ENCODE measurements around the gene JAML.

The JAML gene

DNA sequence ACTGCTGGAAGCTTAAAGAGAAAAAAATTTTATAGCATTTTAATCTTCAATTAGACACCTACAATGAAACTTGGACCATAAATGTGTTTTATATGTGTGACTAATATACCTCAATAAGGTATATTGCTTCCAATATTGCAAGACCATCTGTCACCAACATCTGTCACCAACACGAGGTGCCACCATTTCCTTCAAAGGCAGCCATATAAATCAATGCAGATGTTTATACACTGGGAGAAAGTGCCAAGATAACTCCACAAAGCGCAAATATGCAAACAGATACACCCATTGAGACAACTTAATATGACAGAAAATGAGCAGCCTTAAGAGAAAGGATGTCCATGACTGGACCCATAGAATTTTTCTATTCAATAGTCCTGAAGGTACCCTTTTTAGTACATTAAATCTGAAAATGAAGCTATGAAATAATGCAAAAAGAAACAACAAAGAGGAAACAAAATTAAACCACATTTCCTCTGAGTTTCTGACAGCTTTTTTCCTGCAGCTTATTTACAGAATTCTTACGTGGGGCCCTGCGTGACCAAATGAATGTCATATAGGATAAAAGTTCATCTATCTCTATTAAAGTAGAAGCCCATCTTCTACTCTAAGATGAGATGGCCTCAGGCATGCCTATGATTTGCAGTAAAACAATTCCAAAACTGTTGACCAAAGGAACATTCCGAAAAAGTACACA lies 14.8 kb upstream of the JAML start:
- DNase-seq (ENCODE audit: low spot score) = no peak

- peak; percentile 49 for DNase-seq (ENCODE audit: low spot score)
Observed at GRCh38 chr11:118238929-118239328, 14.1 kb upstream of the JAML start.

GRCh38 chr11:118238421-118238820 lies 13.6 kb upstream of the JAML start:
- no peak for DNase-seq (ENCODE audit: low spot score)

DNA sequence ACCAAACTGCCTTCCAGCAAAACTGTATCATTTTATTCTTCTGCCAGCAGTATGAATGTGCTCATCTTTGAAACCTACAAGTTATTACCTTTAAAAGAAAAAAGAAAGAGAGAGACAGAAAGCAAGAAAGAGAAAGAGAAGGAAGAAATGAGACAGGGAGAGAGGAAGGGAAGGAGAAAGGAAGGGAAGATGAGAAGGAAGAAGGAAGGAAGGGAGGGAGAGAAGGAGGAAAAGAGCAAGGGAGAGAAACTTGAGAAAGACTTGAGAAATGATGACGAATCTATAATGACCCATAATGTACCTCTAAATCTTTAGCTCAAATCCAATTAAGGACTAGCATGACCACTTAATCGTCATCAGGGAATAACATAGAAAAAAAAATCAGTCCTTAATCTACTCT lies 11.4 kb upstream of the JAML start:
- no peak for DNase-seq (ENCODE audit: low spot score)

- no peak for DNase-seq (ENCODE audit: low spot score)
Observed at GRCh38 chr11:118234833-118235232, 10.0 kb upstream of the JAML start.

DNA sequence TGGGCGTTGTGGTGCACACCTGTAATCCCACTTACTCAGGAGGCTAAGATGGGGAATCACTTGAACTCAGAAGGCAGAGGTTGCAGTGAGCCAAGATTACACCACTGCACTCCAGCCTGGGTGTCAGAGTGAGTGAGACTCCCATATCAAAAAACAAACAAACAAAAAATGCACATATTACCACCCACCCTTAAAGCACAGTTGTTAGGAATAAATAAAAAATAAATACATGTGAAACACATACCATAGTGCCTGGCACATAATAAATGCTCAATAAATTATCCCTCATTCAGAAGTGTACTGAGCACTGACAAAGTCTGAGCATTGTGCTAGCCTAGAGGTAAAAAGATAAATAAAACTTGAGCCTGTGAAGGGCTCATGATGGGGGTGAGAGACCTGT lies 9.0 kb upstream of the JAML start:
- DNase-seq (ENCODE audit: low spot score) = no peak

DNA sequence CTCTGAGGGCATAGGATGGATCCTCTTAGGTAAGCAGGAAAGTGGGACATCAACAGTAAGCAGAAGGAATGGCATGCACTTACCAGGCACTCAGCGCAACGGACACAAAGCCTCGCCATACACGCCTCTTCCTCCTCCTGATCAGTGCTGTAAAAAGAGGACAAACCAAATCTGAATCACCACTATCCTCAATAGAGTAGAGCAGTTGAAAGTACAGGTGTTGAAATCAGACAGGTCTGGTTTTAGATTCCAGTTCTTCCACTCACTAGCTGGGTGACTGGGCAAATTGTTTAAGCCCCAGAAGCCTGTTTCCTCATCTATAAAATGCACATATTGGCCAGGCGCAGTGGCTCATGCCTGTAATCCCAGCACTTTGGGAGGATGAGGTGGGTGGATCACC lies 8.6 kb upstream of the JAML start:
- no peak for DNase-seq (ENCODE audit: low spot score)

- no peak for DNase-seq (ENCODE audit: low spot score)
Observed at GRCh38 chr11:118232659-118233058, 7.8 kb upstream of the JAML start.

- no peak for DNase-seq (ENCODE audit: low spot score)
Observed at GRCh38 chr11:118231461-118231860, 6.7 kb upstream of the JAML start.

DNA sequence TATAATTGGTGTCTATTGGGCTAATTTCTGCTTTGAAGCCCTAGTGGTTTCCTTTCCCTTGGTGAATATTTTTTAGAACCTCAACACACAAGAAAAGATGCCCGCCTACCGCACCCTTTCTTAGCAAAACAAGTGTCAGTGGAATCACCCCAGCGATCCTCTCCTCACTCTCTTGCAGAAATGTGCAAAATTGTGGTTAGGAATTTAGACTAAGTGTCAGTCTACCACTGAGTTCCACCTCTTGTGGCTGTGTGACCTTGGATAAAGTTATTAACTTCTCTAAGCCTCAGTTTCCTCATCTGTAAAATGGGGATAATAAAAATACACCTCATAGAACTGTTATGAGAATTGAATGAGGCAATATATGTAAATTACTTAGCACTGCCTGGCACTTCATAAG lies 5.3 kb upstream of the JAML start:
- no peak for DNase-seq (ENCODE audit: low spot score)

GRCh38 chr11:118229274-118229847 lies 4.5 kb upstream of the JAML start:
- no peak for DNase-seq (ENCODE audit: low spot score)

DNA sequence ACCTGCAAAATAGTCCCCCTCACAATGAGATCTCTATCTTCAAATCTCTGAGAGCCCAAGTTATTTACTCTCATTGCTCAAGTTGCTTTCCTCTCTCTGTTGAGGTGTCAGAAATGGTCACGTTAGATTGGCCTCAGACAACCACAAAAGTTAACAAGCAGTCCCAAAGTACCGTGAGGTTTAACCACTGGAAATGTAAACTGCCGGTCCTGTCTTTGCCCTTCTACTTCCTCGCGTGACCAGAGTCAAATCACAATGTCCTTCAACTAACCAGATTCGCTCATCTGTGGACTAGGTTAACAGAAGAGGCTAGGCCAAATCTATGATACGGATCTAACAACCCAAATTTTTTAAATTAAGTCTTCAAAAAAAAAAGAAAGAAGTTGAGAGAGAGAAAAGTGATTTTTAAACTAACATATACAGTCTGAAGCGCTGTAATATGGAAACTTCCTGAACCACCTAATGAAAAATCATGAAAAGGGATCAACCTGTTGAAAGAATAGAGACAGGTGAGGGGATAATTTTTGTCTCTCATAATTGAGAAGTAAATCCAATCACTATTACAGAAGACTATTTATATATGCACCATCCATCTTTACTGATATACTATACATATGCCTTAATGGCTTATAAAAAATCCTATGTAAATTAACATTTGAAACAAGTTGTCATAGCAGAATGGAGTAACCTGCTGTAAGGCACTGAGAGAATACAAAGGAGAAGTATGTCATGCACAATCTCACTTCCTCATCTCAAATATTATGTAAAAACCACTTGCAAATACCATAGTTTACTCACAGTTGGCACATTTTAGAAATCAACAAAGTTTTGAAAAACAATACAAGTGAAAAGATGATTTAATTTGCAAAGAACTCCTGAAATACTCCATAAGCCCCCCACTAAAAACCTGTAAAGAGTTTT lies 3.3 kb upstream of the JAML start:
- no peak for DNase-seq (ENCODE audit: low spot score)

GRCh38 chr11:118226781-118227180 lies 2.0 kb upstream of the JAML start:
- DNase-seq (ENCODE audit: low spot score) = no peak

- no peak for DNase-seq (ENCODE audit: low spot score)
Observed at GRCh38 chr11:118226296-118226695, 1.5 kb upstream of the JAML start.

DNA sequence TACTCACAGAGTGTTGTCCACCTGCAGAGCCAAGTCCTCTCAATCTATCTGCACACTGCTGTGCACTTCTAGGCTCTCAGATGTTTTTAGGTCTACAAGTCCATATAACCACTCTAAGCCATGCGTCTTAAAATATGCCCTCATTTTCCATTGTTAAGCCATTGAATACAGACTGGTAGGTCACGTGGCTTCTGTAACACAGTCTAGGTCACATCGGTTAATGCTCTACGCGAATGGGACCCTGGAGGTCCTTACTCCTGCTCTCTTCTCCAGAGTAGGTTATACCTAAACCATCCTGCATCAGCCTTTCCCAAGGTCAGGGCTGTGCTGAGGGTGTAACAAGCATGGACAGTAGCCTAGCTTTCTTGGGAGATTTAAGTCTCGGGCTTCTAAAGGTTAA lies 819 bp downstream of the JAML start:
- DNase-seq (ENCODE audit: low spot score) = no peak

- no peak for DNase-seq (ENCODE audit: low spot score)
Observed at GRCh38 chr11:118223570-118223969, 1.2 kb downstream of the JAML start.

DNA sequence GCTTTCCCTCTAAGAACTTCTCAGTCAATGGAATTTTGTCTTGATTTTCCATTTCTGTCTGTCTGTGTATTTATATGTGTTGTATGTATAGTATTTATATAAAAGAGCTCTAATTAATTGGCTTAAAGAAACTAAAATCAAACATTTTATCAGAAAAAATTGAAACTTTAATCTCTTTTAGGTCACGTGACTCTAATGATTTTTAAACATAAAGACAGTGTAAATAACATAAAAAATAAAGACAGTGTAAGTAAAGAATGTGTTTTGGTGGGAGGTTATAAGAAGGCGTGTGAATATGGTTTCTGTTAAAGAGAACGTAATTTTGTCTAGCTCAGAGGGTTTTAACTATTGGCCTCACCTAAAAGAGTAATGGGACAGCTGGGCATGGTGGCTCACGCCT lies 2.4 kb downstream of the JAML start:
- no peak for DNase-seq (ENCODE audit: low spot score)

GRCh38 chr11:118221419-118221818 lies 3.4 kb downstream of the JAML start:
- no peak for DNase-seq (ENCODE audit: low spot score)

GRCh38 chr11:118219732-118220131 lies 5.1 kb downstream of the JAML start:
- no peak for DNase-seq (ENCODE audit: low spot score)

GRCh38 chr11:118219244-118219643 lies 5.6 kb downstream of the JAML start:
- DNase-seq (ENCODE audit: low spot score) = no peak

DNA sequence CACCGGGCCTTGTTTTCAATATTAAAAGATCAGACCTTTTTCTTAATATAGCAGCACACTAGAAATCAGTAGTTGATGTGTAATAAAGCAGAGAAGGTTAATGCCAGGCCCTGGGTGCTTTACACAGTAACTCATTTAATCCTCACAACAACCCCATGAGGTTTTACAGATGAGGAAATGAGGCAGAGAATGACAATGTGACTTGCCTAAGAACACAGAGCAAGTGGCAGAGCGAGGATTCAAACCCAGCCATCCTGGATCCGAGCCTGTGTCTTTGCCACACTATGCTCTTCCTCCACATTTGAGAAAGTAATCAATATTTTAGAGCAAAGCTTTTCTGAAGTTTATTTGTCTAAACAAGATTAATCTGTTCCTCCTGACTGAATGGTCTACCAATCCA lies 7.2 kb downstream of the JAML start:
- no peak for DNase-seq (ENCODE audit: low spot score)

- DNase-seq (ENCODE audit: low spot score) = no peak
Observed at GRCh38 chr11:118216621-118217481, 8.0 kb downstream of the JAML start.

Data from iPS-NIHi11 (cell line).